GM19324 (cell line): ENCODE results near the gene SERPINI1.

Source experiments
- ATAC-seq: cut with Tn5 transposase; IDR thresholded peaks from one replicate; pipeline ENCODE4 v1.9.1; 2021; ENCODE audit warnings: mild to moderate bottlenecking, moderate library complexity; ENCODE audit not compliant: unreplicated experiment, low FRiP score

The SERPINI1 gene

DNA sequence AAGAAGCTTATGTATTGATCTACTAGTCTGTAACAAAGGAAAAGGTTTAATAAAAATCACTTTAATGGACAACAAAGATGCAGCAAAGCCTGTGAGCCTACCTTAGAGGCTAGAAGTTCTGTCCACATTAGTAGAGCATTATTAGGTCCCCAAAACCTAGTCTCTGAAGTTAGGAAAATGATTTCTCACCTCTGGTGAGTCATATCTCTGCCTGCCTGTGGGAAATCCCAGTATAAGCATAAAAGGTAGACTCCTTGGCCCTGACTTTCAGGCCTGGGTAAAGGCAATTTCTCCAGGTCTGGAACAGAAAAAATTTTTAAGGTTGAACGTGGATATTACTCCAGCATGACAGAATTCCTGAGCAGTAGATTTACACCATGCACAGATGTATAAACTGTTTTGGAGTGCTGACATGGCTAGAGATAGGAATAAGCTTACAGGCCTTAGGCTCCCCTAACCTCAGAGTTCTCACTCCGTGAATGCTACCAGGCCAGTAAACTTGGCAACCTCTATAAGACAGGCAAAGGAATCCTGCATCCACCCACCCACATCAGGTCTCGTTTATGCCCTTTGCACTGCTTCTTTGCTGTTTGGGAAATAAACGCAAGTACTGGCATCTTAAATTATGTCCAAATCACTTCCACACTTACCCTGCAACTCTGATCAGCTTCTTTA lies 104.1 kb downstream of the SERPINI1 start:
- no peak for ATAC-seq

DNA sequence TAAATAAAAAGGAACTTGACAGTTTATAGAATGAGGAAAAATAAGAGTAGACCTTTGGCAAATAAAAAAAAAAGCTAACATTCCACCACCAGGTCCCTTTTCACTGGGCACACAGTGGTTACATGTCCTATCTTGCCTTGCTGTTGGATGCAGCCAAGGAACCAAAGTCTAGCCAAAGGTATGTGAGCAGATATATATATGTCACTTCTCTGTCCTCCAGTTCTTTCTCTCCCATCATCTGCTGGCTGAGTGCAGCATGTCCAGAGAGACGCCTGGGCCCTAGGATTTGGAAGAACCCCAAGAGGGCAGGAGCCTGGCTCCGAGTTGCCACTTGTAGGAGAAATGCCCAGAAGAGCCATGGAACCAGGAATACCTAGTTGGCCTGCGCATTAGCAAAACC lies 104.7 kb downstream of the SERPINI1 start:
- no peak for ATAC-seq

DNA sequence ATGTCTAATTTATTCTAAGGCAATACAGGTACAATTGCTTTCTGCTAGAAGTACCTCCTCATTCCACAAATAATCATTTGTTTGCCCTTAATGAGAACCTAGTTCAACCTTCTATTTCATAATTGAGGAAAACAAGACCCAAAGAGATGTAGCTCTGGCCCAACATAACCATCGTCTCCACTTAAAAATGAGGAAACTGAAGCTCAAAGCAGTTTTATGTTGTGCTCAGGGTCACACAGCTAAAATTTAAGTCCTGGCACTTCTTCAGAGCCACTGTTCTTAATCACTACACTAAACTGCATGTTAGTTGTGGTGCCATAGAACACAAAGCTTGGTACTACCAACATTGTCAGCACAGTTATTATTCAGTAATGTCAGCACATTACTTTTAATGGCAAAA lies 108.0 kb downstream of the SERPINI1 start:
- ATAC-seq, result no peak

DNA sequence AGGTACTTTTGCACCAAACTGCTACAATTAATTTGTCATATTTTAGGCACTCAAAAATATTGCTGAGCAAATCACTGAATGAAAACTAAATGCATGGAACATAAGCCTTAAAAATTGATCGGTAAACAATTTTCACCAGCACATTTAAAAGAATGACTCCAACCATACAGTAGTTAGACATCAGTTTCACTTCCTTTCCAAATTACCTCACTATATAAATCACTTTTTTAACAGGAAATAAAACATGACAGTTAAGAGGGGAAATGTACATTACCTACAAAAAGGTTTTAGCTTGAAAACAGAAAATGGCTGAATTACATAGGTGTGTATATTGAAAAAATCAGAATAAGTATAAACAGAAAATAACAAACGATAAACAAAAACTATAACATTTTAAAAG lies 108.4 kb downstream of the SERPINI1 start:
- no peak for ATAC-seq

DNA sequence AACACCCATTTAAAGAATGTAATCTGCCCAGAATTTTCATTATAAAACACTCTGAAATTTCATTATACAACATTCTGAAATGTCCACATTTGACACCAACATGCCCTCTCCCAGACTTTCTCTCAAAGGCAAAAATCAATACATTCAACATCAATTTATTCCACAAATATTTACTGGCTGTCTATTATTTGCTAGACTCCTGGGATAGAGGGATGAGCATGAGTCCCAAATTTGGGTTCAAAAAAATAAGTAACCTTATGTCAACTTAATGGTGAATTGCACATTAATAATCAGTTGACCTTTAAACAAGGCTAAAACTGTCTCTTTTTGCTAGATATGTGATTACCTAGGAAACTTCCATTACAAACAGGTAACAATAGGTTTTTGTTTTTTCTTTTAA lies 109.0 kb downstream of the SERPINI1 start:
- no peak for ATAC-seq

DNA sequence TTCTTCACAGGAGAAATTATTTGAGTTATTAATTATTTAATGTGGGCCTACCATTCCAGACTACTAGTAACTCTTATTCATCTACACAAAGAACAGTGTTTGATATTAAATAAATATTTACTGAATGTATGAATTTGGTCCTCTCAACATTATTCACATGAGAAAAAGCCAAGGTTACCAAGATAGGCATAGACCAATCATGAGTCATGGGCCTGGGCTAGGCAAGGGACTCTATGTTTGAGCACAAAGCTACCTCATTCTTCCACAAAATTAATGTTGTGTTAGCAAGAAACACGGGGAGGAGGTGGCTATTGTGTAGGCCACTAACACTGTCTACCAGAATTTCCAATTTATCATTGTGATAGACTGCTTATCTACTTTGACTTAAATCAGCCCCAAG lies 115.7 kb downstream of the SERPINI1 start:
- ATAC-seq, result no peak

DNA sequence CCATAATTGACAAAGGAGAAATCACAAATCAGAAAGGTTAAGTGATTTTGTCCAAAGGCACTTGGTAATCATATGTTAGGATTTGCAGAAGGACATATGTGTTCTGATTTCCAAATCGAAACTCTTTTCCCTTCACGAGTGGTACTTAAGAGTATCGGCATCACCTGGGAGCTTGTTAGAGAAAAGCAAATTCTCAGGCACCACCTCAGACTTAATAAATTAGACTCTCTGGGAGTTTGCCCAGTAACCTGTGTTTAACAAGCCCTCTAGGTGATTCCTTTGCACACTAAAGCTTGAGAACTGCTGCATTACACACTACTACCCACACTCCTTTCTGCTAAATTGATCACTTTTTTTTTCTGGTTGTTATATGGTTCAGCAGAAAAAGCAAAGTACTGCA lies 116.2 kb downstream of the SERPINI1 start:
- ATAC-seq, result no peak

DNA sequence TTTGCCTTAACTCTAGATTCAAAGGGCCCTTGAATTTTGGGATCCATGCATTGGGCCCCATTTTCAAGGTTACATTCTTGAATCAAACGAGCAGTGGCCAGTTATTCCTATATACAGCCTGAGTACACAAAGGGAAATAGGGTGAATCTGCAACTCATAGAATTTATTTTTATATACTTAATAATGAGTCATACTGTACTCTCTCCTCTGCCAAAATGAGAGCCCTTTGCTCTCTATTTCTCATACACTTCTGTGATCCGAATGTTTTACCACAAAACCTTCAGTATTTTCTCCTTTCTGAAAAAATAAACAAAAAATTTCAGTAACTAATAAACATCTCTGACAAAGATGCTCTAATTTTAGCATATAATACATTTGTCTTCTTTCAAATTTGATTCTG lies 116.7 kb downstream of the SERPINI1 start:
- ATAC-seq, result no peak

DNA sequence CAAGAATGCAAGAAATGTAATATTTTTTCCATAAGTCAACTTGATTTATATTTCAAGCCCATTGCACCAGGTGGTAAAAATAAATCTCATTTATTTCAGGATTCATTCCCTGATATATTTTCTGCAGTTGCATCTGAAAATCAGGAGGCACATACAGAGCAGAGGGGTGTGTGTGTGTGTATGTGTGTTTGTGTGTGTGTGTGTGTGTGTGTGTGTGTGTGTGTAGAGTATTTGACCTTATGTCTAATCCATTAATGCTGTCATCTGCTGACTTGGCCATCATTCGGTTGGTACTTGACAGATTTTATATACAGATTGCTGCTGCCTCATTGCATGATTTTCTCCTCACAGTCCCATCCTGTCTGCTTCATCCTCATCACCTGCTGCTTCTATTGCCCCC lies 118.5 kb downstream of the SERPINI1 start:
- no peak for ATAC-seq

DNA sequence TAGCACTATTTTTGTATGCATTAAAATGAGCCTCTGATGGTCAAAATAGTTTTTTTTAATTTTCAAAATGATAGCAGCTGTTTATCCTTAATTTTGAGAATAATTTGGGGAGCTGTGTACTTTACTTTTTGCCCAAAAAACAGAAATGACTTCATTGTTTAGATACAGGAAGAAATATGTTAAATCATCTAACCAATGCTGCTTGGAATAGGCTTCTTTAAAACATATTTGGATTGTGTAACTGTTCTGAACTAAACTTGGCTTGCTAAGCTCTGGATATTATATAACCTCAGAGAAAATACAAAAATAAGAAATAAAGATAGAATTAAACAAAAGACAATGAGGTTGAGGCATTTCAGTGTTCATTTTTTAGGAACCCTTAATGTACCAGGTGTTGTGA lies 119.3 kb downstream of the SERPINI1 start:
- ATAC-seq, result no peak

DNA sequence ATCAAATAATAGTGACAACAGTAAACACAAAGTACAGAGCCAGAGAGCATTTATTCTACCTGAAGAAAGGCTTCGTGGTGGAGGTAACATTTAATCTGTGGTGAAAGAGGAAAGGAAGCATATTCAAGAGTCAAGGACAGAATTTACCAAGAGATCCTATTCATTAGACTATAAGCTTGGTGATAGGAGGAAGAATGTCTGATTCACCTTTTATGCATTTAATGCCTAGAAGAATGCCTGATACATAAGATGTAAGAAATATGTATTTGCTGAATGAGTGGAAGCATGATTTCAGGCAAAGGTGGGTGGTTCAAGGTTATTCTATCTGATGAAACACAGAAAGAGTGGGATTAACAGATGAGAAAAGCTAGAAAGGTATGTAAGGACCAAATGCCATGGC lies 119.8 kb downstream of the SERPINI1 start:
- ATAC-seq, result no peak

DNA sequence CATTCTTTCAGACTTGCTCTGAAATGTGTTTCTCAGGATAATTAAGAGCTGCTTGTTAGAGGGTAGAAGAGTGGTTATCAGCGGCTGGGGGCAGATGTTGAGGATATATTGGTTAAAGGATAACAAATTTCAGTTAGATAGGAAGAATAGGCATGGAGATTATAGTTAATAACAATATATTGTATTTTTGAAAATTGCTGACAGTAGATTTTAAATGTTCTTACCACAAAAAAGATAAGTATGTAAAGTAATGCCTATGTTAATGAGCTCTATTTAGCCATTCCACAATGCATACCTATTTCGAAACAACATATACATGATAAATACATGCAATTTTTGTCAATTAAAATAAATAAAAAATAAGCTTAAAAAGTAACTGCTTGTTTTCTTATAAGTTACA lies 123.3 kb downstream of the SERPINI1 start:
- no peak for ATAC-seq

DNA sequence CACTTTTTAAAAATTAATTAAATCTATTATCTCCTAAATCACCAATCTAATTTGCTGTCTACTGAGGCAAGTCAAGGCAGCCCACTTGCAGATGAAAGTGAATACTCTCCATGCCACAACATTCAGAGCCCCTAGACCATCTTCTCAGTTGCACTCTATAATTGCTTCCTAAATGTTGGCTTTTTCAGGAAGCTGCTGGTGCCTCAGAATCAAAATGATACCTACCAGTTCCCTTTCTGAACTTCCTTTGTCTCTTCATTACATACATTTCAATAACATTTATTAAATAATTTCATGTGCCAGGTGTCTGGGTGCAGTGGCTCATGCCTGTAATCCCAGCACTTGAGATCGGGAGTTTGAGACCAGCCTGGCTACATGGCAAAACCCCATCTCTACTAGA lies 124.1 kb downstream of the SERPINI1 start:
- no peak for ATAC-seq

DNA sequence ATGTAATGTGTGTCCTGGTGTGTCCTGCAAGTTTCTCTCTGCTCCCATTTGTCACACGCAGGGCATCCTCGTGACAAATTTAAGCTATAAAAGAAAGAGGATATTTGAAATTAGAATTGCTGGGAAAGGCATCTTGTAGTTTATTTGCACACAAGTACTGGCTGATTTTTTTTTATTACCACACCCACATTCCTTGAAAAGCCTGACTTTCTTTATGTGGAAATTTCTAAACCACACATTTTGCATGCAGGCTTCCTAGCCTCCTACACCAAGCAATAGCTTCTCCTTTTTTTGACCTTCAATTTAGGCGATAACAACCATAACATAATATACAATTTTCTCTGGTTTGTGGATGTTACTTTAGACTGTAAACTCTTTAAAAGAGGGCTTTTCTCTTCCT lies 126.1 kb downstream of the SERPINI1 start:
- no peak for ATAC-seq

DNA sequence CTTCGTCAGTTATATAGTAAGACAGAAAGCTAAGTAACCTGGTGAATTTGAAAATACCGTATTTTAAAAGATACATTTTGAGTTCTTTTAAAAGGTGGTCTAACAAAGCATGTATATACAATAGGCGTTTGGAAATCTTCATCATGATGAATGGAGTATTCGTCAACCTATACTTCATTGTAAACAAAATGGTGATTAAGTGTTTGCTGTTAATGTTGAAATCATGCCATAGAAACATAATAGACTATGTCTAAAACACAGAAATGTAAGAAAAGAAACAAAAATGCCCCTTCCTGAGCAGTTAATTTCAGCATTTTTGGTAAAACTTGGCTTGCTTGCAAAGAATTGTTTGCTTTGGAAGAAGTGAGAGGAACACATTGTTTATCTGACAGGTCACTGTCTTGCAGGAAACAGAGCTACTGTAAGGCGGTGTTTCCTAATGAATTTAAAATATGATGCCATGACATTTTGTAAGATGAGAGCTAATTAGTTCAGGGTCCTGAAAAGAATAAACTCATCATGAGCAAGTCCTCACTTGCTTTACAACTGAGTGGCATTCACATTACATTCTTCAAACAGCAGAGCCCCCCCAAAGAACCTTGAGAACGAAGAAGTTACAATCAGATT lies 126.7 kb downstream of the SERPINI1 start:
- no peak for ATAC-seq

DNA sequence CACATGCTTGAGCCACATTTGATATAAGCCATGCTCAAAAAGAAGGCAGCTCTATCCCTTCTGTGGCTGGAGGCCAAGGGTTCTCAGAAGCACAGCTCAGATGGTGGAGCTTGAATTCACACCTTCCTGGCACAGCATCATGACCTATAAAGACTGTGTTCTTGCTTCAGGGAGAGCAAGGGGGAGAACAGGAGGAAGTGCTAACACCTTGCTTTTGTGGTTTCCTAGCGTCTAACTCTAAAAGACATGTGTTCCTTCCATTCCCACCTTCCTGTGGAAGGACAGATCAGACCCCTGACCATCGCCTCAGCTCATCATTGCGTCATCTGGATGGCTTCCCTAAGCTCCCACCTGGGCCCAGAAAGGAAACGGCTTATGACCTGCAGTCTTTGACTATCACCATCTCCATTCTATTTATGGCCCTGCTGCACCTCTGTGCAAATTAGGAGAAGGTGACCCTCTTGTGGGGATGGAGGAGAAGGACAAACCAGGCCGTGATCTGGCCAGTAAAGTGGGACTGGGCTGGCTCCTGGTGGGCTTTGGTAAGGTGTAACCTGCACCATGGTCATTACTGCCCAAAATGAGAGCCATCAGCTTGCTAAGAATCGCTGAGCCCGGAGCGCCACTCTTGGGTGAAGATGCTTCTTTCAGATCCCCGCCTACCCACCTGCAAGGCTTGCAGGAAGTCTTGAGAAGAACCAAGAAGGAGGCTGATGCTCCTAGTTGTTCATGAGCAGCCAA lies 128.5 kb downstream of the SERPINI1 start:
- no peak for ATAC-seq

DNA sequence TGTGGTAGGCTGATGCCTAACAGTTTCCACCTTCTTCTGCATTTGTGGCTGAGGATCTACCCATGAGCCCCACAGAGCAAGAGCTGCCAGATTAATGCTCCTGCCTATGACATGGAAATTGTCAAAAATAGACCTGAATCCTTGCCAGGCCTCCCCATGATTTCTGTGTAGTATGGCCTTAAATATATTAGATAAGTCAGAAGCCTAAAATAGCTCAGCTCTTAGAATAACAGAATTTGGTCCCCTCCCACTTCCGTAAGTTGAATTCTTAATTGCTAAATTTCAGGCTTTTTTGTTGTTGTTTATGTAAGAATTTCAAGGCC lies 129.0 kb downstream of the SERPINI1 start:
- no peak for ATAC-seq

DNA sequence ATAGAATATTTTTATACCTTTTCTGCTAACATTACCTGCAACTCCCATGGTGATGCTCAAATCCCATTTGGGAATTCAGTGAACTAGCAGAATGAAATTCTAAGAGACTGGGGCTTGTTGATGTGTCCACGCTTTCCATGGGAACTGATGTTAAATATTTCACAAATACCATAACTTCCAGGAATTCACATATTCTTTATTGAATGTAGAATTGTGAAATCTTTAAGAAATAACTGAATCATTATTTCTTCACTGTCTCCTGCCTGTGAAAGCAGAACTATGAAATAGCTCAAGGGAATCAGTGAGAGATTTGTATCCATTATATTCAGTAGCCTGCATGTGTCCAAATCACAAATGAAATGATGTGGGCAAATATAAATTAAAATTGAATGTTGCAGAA lies 130.8 kb downstream of the SERPINI1 start:
- ATAC-seq, result no peak

DNA sequence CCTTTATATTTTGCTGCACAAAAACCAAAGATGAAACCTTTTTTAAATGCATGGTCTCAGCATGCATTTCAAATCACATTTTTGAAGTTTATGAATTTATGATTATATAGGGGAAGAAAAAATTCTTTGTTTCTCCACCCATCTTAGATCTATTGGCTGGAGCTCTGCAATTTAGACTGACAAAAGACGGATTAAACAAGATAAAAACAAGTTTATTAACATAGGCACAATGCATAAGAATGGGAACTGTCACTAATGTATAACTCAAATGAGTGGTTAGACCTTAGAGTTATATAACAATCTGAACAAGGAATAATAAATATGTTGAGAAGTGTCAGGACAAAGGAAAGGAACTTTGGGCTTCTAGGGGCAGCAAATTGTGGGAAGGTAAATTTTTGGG lies 132.5 kb downstream of the SERPINI1 start:
- no peak for ATAC-seq

DNA sequence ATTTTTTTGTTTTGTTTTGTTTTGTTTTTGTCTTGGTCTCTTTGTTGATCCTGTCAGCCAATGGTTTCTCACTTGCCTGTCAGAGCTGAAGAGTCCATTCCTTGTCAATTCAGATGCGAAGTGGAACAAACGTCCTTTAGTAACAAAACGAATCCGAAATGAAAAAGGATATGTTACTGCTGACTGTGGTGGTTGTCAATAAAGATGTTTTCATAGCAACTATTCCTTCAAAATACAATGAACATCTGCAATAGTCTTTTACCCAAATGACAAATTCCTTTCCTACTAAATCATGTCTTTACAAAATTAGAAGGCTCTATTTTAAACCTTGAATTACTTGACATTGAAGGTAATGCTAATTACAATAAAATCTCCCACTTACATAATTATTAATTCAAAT lies 134.7 kb downstream of the SERPINI1 start:
- no peak for ATAC-seq

DNA sequence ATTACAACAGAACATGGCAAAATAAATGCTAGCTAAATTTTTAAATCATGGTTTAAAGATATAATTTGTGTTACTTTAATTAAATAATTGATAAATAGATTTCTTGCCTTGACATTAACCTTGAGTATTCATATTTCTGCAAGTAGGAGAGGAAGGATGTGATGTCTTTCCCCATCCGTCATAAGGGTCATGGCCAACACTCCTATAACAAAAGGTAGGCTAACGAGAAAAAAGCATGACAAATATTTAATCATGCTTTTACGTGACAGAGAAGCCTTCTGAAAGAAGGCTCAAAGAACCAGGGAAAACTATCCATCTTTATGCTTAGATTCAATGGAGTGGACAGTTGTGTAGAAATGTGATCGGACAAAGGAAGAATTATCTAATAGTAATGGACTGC lies 135.2 kb downstream of the SERPINI1 start:
- no peak for ATAC-seq

DNA sequence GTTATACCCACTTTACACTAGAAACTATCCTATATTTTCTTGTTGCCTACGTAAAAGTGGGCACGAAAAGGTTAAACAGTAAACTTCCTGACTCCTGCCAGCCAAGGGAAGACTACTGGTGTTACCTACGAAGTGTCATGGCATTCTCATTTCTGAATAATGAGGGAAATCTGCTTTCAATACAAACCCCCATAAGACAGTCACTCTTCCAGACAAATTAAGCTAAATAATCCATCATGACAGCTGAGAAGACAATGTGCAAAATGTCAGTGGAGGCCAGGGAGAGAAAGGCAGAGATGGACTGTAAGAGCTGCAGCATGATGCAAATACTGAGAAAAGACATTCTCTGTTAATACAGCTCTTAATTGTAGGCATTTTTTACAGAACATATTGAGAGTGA lies 136.5 kb downstream of the SERPINI1 start:
- ATAC-seq, result no peak
